Globus pallidus (tissue), 1 donor: ENCODE results near the gene B4GALT1.
A peak's percentile ranks its signal among the peaks of the same experiment; 100 is the strongest.

ENCODE experiments used
- DNase-seq: peaks from one replicate; pipeline ENCODE4 v3.0.0-alpha.2; 2015; ENCODE audit warnings: low spot score

The B4GALT1 gene

GRCh38 chr9:33167084-33167971 lies at the start of gene B4GALT1:
Gene B4GALT1, minus strand, starts transcription at chr9:33167336. Its CDS starts 167 bp downstream, at chr9:33167169.
- DNase-seq = peak; percentile 77

GRCh38 chr9:33211695-33212393 lies 44.7 kb upstream of the B4GALT1 start:
- DNase-seq = no peak

GRCh38 chr9:33210006-33210715 lies 43.0 kb upstream of the B4GALT1 start:
- DNase-seq = no peak

- no peak for DNase-seq
These were observed 42.3 kb upstream of the B4GALT1 start for GRCh38 chr9:33209394-33209793.

GRCh38 chr9:33202552-33203201 lies 35.5 kb upstream of the B4GALT1 start:
- no peak for DNase-seq

- no peak for DNase-seq
These were observed 34.9 kb upstream of the B4GALT1 start for GRCh38 chr9:33202018-33202417.

- peak; percentile 33 for DNase-seq
These were observed 31.0 kb upstream of the B4GALT1 start for GRCh38 chr9:33198165-33198564.

- DNase-seq = no peak
These were observed 30.4 kb upstream of the B4GALT1 start for GRCh38 chr9:33197279-33198152.

GRCh38 chr9:33196736-33197135 lies 29.6 kb upstream of the B4GALT1 start:
- no peak for DNase-seq

- DNase-seq = no peak
These were observed 26.7 kb upstream of the B4GALT1 start for GRCh38 chr9:33193818-33194217.

GRCh38 chr9:33192493-33193255 lies 25.5 kb upstream of the B4GALT1 start:
- no peak for DNase-seq

GRCh38 chr9:33190021-33190705 lies 23.0 kb upstream of the B4GALT1 start:
- DNase-seq = no peak

GRCh38 chr9:33189331-33189791 lies 22.2 kb upstream of the B4GALT1 start:
- DNase-seq = no peak

- DNase-seq = no peak
These were observed 21.6 kb upstream of the B4GALT1 start for GRCh38 chr9:33188711-33189110.

GRCh38 chr9:33187519-33188218 lies 20.5 kb upstream of the B4GALT1 start:
- no peak for DNase-seq

- no peak for DNase-seq
These were observed 19.5 kb upstream of the B4GALT1 start for GRCh38 chr9:33186457-33187168.

- DNase-seq = no peak
These were observed 18.7 kb upstream of the B4GALT1 start for GRCh38 chr9:33185858-33186257.

GRCh38 chr9:33185406-33185805 lies 18.3 kb upstream of the B4GALT1 start:
- no peak for DNase-seq
